ENCODE data around the gene NRSN2.

Gene NRSN2, protein sequence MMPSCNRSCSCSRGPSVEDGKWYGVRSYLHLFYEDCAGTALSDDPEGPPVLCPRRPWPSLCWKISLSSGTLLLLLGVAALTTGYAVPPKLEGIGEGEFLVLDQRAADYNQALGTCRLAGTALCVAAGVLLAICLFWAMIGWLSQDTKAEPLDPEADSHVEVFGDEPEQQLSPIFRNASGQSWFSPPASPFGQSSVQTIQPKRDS

DNA sequence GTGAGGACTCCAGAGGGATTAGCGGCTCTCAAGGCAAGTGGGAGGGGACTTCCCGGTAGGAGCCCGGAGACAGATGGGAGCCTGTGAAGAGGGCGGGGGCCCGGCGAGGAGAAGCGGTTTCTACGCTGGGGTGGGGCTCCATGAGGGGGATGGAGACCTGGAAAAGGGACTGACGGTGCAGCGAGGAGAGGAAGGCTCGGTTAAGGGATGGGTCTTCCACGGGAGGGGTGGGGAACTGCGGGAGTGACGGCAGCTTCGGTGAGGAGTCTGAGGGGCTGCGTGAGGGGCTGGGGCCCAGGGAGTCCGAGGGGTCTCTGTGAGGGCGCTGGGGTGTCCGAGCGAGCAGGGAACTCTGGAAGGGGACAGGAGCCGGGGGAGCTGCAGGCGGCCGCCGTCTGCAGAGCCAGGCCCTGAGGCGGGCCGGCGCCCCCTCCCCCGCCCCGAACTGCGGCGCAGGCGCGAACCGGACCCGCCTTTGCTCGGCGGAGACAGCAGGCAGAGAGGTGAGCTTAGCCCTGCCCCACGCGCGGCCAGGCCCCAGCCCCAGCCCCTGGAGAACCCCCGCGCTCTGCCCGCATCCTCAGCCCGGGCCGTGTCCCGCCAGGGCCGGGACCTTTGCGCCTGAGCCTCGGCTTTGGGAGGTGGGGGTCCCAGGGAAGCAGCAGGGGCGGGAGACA is at the start of gene NRSN2:
Gene NRSN2, plus strand, starts transcription at position 472 of the 677 bp plus-strand sequence. CDS start 2,533 bp downstream, outside the sequence.
- peak; percentile 40 for DNase-seq

DNA sequence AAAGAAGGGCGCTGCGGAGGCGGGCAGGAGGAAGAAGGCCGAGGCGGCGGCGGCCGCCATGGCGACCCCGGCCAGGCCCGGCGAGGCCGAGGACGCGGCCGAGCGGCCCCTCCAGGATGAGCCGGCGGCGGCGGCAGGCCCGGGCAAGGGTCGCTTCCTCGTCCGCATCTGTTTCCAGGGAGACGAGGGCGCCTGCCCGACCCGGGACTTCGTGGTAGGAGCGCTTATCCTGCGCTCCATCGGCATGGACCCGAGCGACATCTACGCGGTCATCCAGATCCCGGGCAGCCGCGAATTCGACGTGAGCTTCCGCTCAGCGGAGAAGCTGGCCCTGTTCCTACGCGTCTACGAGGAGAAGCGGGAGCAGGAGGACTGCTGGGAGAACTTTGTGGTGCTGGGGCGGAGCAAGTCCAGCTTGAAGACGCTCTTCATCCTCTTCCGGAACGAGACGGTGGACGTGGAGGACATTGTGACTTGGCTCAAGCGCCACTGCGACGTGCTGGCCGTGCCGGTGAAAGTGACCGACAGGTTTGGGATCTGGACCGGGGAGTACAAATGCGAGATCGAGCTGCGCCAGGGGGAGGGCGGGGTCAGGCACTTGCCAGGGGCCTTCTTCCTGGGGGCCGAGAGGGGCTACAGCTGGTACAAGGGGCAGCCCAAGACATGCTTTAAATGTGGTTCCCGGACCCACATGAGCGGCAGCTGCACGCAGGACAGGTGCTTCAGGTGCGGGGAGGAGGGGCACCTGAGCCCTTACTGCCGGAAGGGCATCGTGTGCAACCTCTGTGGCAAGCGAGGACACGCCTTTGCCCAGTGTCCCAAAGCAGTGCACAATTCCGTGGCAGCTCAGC is 48.8 kb upstream of the NRSN2 start:
- no peak for DNase-seq

DNA sequence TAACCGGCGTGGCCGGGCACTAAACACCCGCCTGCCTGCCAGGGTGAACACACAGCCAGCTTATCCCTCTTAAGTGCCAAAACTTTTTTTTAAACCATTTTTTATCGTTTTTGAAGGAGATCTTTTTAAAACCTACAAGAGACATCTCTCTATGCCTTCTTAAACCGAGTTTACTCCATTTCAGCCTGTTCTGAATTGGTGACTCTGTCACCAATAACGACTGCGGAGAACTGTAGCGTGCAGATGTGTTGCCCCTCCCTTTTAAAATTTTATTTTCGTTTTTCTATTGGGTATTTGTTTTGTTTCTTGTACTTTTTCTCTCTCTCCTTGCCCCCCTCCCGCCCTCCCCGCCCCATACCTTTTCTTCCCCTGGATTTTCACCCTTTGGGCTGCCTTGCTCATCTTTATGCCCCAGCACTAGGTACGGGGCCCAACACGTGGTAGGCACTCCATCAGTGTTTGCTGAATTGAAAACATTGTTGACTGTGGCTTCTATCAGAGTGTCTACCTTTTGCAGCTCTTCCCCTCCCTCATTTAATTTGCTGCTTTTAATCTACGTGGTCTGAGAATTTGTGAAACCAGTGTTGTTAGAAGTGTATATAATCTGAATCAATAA is 48.0 kb upstream of the NRSN2 start:
- DNase-seq: no peak

DNA sequence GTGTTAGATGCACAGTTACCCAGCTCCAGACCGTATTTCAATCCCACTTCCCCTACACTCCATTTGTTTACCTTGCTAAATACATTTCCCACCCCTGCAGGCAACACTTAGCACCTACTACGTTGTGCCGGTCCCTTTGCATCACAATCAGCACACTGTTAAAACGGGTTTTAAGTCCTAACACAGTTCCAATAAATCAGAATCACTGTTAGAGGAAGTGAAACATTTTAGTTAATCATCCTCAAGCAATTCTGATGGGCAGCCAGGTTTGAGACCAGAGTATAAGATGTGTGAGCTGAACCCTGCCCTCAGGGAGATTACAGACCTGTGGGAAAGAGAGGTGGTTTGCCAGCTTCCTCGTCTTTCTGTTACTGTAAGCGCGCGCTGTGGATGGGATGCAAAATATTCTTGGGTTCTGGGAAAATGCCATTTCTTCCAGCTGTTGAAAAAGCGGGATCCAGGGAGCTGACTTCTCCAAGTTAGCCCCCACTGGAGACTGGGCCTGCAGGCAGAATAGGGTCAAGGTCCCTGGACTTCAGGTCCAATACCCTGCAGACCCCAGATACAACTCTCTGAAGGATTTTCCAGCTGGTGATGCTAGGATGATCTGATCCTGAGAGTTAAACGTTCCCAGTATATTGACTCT is 46.4 kb upstream of the NRSN2 start:
- DNase-seq: no peak

DNA sequence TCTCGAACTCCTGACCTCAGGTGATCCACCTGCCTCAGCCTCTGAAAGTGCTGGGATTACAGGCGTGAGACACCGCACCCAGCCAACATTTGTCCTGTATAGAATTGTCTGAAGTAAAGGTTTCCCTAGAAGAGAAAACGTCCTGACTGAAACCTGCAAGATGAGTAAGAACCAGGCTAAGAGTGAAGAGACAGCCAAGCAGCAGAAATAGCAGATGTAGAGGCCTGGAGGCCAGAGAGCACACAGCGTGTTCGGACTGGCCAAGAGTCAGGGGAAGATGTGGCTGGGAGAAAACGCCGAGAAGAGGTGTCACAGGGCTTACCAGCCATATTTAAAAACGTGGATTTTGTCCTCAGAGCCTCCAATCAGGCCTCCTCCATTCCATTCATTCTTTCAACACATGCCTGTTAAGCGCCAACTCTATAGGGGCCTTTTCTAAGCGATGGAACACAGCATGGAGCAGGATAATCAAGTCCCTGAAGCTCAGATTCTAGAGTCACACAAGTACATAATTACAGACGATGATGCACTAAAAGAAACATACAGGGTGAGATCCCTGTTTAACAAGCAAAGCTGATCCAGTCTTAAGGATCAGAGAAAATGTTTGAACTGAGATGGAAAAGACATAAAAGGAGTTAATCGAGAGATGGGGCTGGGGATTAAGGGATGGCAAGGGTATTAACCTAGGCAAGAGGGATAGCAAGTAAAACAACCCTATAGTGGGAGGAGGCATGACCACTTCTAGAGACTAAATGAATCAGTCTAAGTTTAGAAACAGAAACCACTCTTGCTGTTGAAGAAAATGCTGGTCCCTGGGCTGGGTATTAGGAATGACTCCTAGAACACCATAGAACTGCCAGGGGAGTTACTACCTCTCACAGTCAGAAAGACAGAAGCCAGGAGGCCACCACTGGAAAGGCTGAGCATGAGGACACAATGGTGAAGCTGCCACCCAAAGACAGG is 44.7 kb upstream of the NRSN2 start:
- no peak for DNase-seq

DNA sequence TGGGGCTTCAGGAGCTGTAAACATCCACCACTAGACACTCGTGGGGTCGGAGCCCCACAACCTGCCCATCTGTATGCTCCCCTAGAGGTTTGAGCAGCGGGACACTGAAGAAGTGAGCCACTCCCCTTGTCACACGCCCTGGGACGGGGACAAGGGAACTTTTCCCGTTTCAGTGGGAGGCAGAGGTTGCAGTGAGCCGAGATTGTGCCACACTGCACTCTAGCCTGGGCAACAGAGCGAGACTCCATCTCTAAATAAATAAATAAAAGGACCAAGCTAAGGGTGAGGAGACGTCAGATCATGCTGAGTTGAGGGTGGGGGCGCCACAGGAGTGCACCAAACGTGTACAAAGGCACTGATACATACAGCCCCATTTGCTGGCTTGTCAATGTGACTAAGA is 41.2 kb upstream of the NRSN2 start:
- no peak for DNase-seq

DNA sequence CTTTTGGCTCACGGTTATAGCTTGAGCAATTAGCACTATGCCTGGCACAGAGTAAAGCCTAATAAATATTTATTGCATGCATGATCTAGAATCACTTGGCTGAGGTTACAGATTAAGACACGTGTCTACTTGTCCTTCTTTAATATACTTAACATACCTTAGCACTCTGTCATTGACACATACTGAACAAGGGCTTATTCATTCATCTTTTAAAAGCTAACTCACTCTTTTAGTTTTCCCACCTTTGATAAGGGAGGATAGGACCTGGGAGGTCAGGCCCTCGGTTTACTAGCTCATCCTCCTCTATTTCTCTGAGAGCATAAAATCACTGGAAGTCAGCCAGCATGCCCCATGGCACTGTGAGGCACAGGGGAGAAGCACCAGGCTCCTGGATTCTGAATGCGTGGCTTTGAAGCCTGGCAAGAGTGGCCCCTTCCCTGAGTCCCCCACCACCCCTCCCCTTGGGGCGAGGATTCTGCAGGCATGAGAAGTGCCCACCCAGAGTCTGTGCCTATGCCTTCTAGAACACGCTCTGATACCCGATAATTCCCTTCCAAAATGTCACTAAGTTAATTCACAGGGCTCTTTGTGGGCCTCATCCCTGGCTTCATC is 38.4 kb upstream of the NRSN2 start:
- no peak for DNase-seq

DNA sequence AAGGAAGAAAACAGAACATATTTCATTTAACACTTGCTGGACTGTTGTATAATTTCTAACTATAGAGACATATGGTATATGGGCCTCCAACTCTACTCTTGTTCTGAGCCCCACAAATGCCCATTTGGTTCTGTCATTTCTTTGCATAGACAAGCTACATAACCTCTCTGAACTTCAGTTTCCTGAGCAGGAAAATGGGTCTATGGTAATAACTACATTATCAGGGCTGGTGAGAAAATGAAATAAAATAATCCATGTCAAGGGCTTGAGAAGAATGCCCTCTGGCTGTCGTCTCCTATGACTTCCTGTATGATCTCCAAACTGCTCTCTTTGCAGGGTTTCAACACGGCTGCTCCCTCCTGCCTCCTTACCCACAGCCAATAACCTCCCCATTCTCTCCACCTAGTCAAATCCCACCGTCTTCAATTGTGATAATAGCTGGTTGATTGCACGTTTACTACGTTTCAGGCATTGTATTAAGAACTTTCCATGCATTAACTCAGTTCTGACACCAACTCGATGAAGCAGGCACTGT is 37.5 kb upstream of the NRSN2 start:
- DNase-seq: no peak

DNA sequence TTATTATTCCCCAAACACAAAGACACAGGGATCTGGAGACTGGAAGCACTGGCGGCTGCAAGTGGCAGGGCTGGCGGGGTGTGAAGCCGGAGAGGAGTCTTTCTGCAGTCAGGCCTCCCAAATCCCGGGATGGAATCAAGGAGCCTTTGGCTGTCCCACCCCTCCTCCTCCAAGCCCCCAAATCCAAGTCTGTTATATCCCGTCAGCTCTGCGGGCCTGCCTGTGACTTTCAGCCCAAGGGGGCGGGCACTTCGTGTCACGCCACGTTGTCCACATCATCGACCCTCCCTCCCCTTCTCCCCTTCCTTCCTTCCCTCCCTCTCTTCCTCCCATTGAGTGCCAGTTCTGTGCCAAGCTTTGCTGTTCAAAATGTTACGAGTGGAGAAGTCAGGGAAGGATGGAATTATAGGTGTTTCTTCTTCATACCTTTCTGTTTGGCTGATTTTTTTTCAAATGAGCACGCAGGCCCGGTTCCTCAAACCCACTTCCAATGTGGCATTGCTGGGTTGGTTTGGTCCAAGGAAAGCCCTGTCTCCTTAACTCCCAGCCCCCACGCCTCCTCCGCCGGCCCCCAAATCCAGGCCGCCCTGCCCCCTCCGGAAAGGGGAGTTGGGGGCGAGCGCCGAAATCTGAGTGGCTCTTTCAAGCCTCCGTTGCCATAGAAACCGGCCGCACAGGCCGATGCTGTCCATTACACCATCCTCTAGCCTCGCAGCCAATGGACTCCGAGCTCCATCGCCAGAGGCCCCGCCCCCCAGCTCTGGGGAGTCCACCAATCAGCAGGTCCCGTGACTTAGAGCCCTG is 36.9 kb upstream of the NRSN2 start:
- DNase-seq: peak; percentile 99

DNA sequence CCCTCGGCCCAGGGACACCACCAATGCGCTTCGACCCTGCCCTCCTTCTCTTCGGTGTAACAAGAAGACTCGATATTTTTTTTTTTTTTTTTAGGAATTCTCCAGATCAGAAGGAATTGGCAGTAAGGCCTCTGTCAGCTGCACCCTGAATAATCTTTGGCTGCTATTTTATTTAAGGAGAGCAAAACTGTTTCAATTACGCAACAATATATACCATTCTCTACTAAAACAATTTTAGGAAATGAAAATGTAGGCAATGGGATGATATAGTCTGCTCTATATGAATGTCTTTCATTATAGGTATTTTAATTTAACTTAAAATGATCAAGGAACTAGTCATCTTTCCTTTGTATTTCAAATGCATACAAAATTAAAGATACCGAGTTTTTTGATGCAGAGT is 36.3 kb upstream of the NRSN2 start:
- DNase-seq: no peak

DNA sequence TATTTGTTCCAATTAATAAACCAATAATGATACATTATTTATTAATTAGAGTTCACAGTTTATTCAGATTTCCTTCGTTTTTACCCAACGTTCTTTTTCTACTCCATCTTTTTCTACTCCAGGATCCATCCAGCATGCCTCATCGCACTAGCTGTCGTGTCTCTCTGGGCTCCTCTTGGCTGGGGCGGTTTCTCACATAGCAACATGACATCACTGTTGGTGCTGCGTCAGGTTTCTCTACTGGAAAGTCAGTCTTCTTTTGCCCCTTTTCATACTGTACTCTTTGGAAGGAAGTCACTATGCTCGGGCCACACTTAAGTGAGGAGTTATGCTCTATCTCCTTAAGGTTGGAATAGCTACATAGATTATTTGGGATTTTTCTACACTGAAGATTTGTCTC is 35.3 kb upstream of the NRSN2 start:
- no peak for DNase-seq

DNA sequence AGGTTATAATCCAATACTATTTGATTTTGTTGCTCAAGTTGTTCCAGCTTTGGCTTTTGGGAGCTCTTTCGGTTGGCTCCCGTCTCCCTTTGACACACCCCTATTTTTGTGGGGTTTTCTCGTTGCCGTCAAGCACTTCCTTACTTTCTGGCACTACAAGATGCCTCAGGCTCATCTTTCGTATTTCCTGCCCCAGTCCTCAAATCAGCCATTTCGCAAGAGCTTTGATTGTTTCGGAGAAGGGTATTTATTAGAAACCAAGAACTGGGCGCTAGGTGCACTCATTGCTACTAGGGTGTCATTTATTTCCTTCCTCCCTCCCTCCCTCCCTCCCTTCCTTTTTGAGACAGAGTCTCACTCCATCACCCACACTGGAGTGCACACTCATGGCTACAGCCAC is 34.8 kb upstream of the NRSN2 start:
- no peak for DNase-seq

DNA sequence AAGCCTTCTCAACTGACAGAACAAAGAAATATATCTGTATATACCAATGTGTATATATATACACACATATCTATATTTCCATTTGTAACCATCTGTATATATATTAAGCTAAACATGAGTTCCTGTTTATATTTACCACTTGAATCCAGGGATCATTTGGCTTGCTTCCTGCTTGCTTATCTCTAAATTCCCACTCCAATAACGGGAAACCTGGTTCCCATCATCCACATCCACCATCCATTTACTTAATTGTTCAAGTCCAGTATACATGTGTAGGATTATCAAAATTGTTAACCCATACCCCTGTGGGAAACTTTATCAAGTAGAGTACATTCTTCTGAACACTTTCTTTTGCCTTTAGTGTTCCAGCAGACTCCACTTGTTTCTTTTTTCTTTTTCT is 34.0 kb upstream of the NRSN2 start:
- no peak for DNase-seq

DNA sequence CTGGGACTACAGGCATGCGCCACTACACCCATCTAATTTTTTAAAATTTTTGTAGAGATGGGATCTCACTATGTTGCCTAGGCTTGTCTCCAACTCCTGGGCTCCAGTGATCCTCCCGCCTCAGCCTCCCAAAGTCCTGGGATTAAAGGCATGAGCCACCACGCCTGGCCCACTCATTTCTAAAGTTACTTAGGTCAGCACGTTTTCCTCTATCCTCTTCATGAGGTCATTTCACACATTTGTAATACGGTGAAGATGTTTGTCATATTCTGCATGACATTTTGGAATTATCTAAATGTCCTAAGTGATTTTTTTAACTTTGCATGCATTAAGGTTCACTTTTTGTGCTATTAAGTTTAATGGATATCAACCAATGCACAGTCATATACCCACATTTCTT is 33.5 kb upstream of the NRSN2 start:
- DNase-seq: no peak

DNA sequence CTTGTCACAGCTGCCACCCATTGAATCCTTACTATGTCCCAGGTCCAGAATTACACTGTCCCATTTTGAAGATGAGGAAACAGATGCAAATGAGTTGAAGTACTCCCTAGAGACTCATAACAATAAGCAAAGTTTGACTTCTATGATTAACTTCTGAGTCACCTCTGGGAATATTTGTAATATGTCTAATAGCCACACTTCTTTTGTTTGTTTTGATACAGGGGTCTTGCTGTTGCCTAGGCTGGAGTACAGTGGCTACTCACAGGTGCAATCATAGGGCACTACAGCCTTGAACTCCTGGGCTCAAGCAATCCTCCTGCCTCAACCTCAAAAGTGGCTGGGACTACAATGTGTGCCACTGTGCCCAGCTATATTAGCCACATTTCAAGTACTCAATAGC is 33.0 kb upstream of the NRSN2 start:
- no peak for DNase-seq

DNA sequence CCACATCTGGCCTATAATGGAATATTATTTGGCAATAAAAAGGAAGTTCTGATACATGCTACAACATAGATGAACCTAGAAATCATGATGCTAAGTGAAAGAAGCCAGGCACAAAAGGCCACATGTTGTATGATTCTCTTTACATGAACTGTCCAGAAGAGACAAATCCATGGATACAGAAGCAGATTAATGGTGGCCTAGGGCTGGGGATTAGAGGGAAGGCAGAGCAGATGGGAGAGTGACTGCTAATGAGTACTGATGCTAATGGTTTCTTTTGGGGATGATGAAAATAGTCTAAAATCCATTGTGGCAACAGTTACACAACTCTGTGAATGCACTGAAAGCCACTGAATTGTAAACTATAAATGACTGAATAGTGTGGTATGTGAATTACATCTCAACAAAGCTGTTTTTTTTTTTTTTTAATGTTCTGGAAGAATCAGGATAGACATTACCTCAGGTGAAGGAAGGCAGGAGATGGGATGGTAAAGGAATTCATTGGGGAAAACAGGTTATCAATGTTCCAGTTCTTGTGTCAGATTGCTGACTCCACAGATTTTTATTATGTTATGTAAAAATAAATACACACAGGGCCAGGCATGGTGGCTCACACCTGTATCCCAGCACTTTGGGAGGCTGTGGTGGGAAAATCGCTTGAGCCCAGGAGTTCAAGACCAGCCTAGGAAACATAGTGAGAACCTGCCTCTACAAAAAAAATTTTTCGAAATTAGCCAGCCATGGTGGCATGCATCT is 30.4 kb upstream of the NRSN2 start:
- no peak for DNase-seq

DNA sequence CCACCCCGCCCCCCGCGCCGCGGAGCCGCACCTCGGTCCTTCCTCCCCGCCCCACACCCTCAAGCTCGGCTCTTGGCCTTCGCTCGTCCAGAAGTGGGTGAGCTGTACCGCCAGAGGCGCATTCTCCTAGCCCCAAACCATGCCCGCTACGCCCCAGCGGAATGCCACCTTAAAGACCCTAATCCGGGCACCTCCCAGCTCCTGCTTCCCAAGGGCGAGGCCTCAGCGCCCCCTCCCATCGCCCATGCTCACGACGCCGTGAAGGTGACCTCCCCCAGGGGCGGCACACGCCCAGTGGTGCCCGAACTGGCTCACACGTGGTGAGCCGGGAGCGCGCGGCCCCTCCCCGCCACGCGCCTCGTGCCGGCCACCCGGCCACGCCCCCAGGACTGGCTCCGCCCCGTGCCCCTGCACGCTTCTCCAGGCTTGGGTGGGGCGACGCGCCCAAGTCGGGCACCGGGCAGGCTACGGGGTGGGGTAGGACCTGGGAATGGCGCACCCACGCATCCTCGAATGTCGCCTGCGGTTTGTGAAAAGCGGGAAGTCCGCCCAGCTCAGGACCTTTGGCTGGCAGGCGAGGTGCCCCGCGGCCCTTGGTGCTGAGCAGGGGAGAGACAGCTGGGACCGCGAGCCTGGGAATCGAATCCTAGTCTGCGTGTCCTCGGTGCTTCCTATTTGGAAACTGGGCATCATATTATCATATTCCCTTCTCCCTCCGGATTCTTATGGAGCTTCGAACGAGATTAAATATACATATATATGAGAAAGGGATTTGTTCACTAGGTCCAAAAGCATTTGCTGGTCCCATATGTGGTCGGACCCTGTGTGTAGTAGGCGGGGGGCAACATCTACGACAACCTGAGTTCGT is 22.5 kb upstream of the NRSN2 start:
- DNase-seq: peak; percentile 43
